Endodermal cell (in vitro differentiated cells): ENCODE measurements around the gene PFN3. TPM values are rescaled to one million over a fixed set of nuclear protein-coding genes. Genes with fewer than 3 reads are reported as not detected.

Experiments
- DNase-seq: peaks from one replicate; pipeline ENCODE4 v3.0.0-alpha.2; 2017
- H3K27ac ChIP-seq: 2 replicates; pipeline ENCODE4 v1.5.1; 2013; ENCODE audit warnings: mild to moderate bottlenecking, low read depth, low read length, moderate library complexity
- H3K27me3 ChIP-seq: 2 replicates; pipeline ENCODE4 v1.6.1; 2013; ENCODE audit warnings: mild to moderate bottlenecking, low read length, moderate library complexity; ENCODE audit not compliant: insufficient read depth, control insufficient read depth, poor library complexity, severe bottlenecking
- H3K36me3 ChIP-seq: 2 replicates; pipeline ENCODE4 v1.7.0; 2013; ENCODE audit warnings: mild to moderate bottlenecking, low read length, moderate library complexity; ENCODE audit not compliant: control insufficient read depth, insufficient read depth
- H3K4me1 ChIP-seq: one replicate; pipeline ENCODE4 v1.7.0; 2013; ENCODE audit warnings: low read length; ENCODE audit not compliant: control insufficient read depth, insufficient read depth
- H3K4me3 ChIP-seq: 2 replicates; pipeline ENCODE4 v1.5.1; 2013; ENCODE audit warnings: mild to moderate bottlenecking, low read length, moderate library complexity
- H3K9ac ChIP-seq: 2 replicates; pipeline ENCODE4 v1.6.1; 2013; ENCODE audit warnings: mild to moderate bottlenecking, low read length, moderate library complexity; ENCODE audit not compliant: poor library complexity, severe bottlenecking; ENCODE audit errors: extremely low read depth
- H3K9me3 ChIP-seq: 2 replicates; pipeline ENCODE4 v1.6.1; 2013; ENCODE audit warnings: mild to moderate bottlenecking, low read length, moderate library complexity; ENCODE audit not compliant: control insufficient read depth
- H3K27ac Mint-ChIP-seq: 2 replicates; pipeline ENCODE4 v1.8.0; 2020; ENCODE audit warnings: mixed read lengths
- H3K27me3 Mint-ChIP-seq: 2 replicates; pipeline ENCODE4 v1.8.0; 2021; ENCODE audit warnings: mild to moderate bottlenecking, mixed read lengths; ENCODE audit not compliant: insufficient read depth
- H3K36me3 Mint-ChIP-seq: 2 replicates; pipeline ENCODE4 v1.8.0; 2020; ENCODE audit warnings: low read depth, mixed read lengths
- H3K4me1 Mint-ChIP-seq: 2 replicates; pipeline ENCODE4 v1.8.0; 2020; ENCODE audit warnings: mixed read lengths
- H3K4me3 Mint-ChIP-seq: 2 replicates; pipeline ENCODE4 v1.8.0; 2020; ENCODE audit warnings: mild to moderate bottlenecking, moderate library complexity, mixed read lengths
- H3K9me3 Mint-ChIP-seq: 2 replicates; pipeline ENCODE4 v1.8.0; 2020; ENCODE audit warnings: mild to moderate bottlenecking, mixed read lengths
- CTCF ChIP-seq: fragments of 200-600 bp; sonication (generic); conservative IDR thresholded peaks from 2 replicates; pipeline ENCODE4 v1.5.0; 2021; ENCODE audit warnings: antibody characterized with exemption, mild to moderate bottlenecking
- WGBS, 2 experiments: methylation state at CpG; one replicate each; pipeline versions ENCODE4 v1.1.5 to v1.1.7; 2013; ENCODE audit warnings: missing lambda C conversion rate in 2 of 2, mixed read lengths in 1 of 2; ENCODE audit not compliant: insufficient coverage in 1 of 2, insufficient read length in 1 of 2; 5-methylcytosine and 5-hydroxymethylcytosine counted together
- total RNA-seq, 2 donors: library from RNA; stranded (reverse); fragmentation: NEBNext Ultra II Directional in 1 of 2; extraction: Animal tissue kit (Norgen Biotek cat#: 25700) in 1 of 2; gene quantifications; 2 replicates in 1 of 2; 3 replicates in 1 of 2; pipeline ENCODE4 v1.2.1, GENCODE V29; 2021

The PFN3 gene
- total RNA-seq, 2 donors from 2014 or later = not detected

- Histone ChIP-seq H3K4me3 (peak overlapping the region; percentile 78), H3K9me3 (no peaks in the 10 kb centered on the region), H3K9ac (no peak overlapping the region), H3K27ac (no peak overlapping the region), H3K4me1 (peaks cover 7% of the 10 kb centered on the region), H3K27me3 (peaks cover 3% of the 10 kb centered on the region), H3K36me3 (no peaks in the 10 kb centered on the region)
- Mint-ChIP-seq H3K27me3 (peaks cover 27% of the 10 kb centered on the region), H3K4me3 (peak overlapping the region; percentile 72), H3K4me1 (peaks cover 22% of the 10 kb centered on the region), H3K36me3 (no peaks in the 10 kb centered on the region), H3K9me3 (no peaks in the 10 kb centered on the region), H3K27ac (no peak overlapping the region)
- TF ChIP-seq CTCF = no peak
- DNase-seq = no peak
- WGBS, 2 experiments = 26 to 43% methylated on average over 21 to 46 of the region's 46 CpGs
These were observed 33.1 kb downstream of the PFN3 start for GRCh38 chr5:177367323-177367848.

- Histone ChIP-seq H3K9ac (peak overlapping the region; percentile 59), H3K27me3 (peaks cover 10% of the 10 kb centered on the region), H3K36me3 (no peaks in the 10 kb centered on the region), H3K27ac (peak overlapping the region; percentile 80), H3K9me3 (no peaks in the 10 kb centered on the region), H3K4me1 (peaks cover 7% of the 10 kb centered on the region), H3K4me3 (peak overlapping the region; percentile 78)
- H3K27ac Mint-ChIP-seq = peak overlapping the region; percentile 96
- WGBS, 2 experiments = 3 to 21% methylated on average over 2 to 35 of the region's 36 CpGs
- no peaks in the 10 kb centered on the region for H3K36me3 Mint-ChIP-seq
- peak; percentile 98 for DNase-seq
- TF ChIP-seq CTCF = no peak
- H3K4me1 Mint-ChIP-seq = peaks cover 27% of the 10 kb centered on the region
- H3K9me3 Mint-ChIP-seq = no peaks in the 10 kb centered on the region
- peaks cover 32% of the 10 kb centered on the region for H3K27me3 Mint-ChIP-seq
- peak overlapping the region; percentile 72 for H3K4me3 Mint-ChIP-seq
These were observed 33.7 kb downstream of the PFN3 start for GRCh38 chr5:177366528-177367322.

GRCh38 chr5:177365845-177366527 lies 34.5 kb downstream of the PFN3 start:
- no peaks in the 10 kb centered on the region for H3K36me3 ChIP-seq
- no peak for TF ChIP-seq CTCF
- H3K36me3 Mint-ChIP-seq = no peaks in the 10 kb centered on the region
- H3K27ac Mint-ChIP-seq = peak overlapping the region; percentile 96
- H3K4me3 Mint-ChIP-seq = peak overlapping the region; percentile 72
- H3K27me3 Mint-ChIP-seq = peaks cover 36% of the 10 kb centered on the region
- H3K4me3 ChIP-seq = peak overlapping the region; percentile 78
- H3K4me1 Mint-ChIP-seq = peaks cover 22% of the 10 kb centered on the region
- peak overlapping the region; percentile 80 for H3K27ac ChIP-seq
- H3K9me3 ChIP-seq = no peaks in the 10 kb centered on the region
- no peaks in the 10 kb centered on the region for H3K9me3 Mint-ChIP-seq
- DNase-seq = peak; percentile 65
- WGBS, 2 experiments = 67 to 100% methylated on average over 2 to 14 of the region's 14 CpGs
- peaks cover 17% of the 10 kb centered on the region for H3K27me3 ChIP-seq
- peaks cover 7% of the 10 kb centered on the region for H3K4me1 ChIP-seq
- H3K9ac ChIP-seq = peak overlapping the region; percentile 59
